NCI-H187 (cell line): Measurements from ENCODE around the gene TMCC3.

Source experiments
- DNase-seq, 2 experiments: peaks; one replicate each; lab custom pipeline; 2025; lab: John Stamatoyannopoulos, UW

TMCC3 gene

DNA sequence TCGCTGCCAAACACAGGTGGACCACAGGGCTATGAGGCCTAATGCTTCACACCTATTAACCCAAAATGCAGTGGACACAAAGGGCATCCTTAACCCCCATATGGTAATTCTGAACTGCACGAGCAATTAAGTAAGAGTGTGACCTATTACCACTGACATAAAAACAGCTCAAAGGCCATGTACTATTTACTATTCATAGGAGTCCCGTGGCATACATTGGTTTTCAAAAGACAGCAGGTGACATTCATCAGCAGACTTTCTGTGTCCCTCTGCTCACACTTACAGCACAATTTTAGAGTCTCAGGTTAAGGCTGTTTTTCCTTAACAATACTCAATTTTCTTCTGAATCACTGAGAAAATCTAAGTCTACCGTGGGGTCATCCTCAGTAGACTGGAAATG lies 23.1 kb upstream of the TMCC3 start:
- no peak for DNase-seq

DNA sequence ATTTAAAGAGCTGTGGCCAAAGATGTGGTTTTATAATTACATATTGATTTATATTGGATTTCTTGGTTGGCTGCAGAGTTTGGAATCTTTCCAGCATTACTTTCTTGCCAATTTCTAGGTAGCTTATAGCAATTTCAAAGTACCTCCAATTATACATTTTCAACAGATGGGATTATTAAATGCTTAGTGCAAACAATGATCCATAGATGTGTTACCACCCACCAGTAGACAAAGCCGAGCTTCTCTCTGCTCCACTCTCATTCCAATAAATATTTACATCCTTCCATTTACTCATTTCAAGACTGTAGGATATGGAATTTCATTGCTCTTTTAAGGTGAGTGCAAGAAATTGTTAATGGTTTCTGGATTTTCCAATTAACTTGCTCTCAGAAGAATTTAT lies 21.6 kb upstream of the TMCC3 start:
- no peak for DNase-seq

DNA sequence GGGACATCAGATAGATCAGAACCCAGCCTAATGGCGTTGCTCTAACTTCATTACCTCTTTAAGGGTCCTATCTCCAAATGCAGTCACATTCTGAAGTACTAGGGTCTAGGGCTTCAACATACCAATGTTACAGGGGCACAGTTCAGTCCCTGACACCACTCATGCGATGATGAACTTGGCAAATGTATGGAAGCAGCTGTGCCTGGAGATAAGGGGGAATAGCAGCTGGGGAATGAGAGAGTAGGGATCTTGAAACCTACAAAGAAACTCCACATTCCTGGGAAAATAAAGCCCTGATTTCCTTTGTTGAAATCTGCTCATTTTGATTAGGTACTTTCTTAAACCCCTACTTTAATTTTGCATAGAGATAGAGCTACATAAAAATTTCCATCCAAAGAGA lies 20.5 kb upstream of the TMCC3 start:
- DNase-seq, result no peak

DNA sequence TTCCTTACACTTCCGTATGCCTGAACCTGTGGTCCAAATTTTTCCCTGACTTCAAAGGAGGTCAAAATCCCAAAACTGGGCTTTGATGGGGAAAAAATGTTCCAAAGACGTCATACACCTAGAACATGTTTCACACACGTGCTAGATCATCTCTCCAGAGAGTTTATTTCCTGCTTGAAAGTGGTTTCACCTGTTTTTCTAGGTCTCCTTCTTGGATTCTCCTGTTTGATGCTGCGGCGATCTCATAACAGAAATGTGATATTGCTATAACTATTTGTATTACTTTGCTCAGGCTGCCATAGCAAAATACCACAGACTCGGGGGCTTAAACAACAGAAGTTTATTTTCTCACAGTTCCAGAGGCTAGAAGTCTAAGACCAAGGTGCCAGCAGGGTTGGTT lies 19.7 kb upstream of the TMCC3 start:
- no peak for DNase-seq

DNA sequence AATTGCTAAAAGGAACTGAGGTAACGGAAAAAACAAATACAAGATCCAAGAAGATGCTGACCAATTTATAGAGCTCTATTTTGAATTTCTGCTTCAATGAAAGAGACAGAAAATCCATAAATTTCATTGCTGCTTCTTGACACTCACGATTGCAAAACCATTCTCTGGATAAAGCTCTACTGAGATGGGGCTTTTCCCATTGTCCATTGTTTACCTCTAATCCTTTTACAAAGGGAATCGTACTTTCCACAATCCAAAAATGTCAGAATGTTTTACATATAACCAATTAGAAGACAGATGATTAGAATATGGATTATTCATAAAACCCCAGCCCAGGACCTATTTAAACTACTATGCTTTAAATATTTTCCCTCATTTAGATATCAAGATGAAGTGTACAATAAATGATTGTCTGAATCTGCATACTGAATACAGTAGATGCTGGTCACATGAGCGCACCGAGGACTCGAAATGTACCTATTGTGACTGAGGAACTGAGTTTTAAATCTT lies 16.7 kb upstream of the TMCC3 start:
- no peak for DNase-seq

DNA sequence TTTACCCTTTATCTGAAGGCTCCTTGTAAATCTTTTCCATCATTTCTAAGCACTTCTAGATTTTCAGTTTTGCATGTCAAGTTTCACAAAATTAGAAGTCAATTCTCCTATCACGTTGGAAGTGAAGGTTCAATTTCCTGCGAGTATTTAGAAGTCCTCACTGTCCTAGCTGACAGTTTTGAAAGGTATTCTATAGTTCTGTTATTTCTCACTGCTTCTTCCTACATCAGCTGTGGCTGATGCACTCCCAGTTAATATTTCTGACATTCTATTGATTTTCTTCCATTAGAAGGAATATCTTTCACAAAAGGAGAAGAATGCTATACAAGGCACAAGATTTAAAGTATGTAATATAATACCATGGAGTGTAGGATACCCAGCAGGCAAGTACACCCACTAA lies 15.8 kb upstream of the TMCC3 start:
- DNase-seq, result no peak

DNA sequence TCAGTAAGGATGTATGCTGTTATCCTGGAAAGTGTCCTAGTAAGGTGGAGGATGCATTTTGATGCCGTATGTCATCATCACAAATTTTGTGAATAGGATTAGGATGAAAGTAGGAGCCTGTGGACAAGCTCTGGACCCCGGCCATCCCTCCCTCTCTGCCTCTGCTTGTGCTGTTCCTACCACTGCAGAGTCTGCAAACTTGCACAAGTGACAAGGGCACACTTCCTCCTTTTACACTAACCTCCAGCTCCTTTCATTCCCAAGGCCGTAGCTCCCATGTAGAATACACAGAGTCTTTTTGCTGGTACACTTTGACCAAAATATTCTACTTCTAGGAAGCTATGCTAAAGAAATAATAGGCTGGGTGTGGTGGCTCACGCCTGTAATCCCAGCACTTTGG lies 13.3 kb upstream of the TMCC3 start:
- no peak for DNase-seq

DNA sequence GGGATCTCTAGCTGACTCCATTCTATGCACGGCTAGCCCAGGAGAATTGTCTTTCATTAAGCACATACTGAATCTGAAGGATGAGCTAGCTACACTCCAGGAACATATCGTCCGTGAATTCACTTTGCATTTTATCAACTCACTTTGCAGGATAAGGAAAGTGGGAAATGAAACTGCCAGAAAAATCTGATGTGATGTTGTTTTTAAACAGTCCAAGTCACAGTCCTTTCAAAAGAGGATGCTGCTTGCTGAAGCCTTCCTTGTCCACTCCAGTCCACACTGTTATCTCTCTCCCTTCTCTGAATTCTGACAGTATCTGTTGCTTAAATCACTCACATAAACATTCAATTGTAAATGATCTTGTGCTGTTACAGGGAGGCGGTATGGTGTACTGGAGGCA lies 12.7 kb upstream of the TMCC3 start:
- no peak for DNase-seq

DNA sequence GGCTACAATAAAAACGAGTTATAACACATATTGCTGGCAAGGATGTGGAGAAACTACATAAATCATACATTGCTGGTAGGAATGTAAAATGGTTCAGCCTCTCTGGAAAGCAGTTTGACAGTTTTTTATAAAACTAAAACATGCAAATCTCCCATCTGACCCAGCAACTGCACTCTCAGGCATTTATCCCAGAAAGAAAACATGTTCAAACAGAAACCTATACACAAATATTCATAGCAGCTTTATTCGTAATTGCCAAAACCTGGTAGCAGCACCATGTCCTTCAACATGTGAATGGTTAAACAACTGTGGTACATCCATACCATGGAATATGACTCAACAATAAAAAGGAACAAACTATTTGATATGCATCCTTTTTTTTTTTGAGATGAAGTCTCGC lies 10.1 kb upstream of the TMCC3 start:
- DNase-seq, result no peak

DNA sequence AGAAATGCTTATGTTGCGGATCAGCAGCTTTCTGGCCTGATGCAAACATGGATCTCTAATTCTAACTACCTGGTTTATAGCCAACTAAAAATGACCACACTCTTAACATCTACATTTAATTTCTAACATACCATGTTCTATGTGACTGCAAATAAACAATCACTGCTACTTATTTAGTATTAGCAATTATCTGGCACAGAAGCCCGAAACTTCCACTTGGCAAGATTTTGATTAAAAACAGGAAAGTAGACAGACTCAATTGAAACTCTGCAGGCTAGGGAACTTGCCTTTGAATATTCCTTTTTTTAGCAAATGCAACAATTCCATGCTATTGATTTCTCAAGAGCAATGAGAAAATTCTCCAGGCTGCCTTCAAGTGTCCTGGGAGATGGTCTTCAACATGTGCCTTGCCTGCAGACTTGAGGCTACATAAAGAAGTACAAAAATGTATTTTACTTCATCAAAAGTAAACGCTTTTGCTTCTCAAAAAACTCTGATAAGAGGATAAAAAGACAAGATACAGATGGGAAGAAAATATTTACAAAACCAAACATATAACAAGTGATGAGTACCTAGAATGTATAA lies 9.1 kb upstream of the TMCC3 start:
- no peak for DNase-seq

DNA sequence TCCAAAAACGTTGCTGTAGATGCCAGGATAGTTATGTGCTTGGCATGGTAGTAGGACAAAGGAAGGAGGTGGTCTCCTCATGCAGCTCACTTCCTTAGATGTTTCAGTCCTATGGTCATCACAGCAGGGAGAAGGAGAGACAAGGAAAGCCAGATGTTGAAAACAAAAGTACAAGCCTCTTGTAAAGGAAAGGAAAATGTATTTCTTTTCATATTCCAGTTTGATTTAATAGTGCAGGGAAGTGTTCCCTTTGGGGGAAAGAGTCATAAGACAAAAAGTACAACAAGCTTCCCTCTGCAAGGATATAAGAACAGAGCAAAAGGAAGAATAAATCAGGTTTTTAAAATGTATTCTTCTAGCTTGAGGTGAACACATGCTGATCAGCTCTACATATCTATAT lies 8.6 kb upstream of the TMCC3 start:
- no peak for DNase-seq

DNA sequence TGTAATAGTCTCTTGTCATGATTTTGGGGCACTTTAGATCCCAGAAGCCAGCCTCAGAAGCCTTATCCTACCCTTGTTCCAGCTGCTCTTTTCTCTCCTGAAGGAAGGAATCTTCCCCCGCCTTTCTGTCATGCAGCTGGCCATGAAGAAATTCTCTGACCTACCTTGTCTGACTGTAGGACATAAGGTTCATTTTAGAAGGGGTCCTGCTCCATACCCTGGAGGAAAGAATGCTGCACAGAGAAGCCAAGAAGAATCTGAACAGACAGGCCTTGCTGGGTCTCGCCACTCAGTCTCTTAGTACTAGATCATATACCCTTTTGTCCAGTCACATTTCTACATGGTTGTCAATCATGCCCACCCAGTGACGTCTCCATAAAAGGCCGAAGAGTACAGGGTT lies 6.2 kb upstream of the TMCC3 start:
- no peak for DNase-seq

DNA sequence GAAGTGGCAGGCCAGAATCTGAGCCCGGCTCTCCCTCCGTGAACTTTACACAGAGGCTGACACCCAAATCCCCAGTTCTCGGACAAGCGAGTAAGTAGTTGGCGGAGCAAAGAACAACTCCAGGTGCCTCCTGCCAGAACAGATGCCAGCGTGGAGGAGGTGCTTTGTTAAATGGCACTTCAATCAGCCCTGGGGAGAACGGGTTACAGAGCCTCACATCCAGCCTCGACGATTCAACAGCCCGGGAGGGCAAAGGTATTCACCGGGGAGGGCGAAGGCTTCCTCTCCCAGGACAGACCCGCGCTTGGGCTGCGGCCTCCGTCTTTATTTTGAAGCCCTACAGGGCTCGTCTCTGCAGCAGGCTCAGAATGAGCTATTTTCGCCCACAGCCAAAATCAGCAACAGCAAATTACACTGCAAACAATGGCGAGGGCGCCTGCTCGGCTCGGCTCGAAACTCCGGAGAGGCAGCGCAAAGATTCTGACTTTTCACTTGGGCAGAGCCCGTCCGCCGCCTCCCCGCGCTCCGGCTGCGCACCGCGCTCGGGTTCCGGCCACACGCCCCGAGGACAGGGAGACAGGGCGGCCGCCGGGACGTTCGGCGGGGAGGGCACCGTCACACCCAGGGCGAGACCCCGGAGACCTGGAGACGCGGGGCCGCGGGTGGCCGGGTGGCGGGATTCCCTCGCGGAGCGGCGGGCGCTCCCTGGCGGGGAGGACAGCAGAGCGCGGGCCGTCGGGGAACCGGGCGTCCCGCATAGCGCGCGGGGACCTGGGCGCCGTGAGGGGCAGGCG lies 811 bp downstream of the TMCC3 start:
- DNase-seq, result no peak

DNA sequence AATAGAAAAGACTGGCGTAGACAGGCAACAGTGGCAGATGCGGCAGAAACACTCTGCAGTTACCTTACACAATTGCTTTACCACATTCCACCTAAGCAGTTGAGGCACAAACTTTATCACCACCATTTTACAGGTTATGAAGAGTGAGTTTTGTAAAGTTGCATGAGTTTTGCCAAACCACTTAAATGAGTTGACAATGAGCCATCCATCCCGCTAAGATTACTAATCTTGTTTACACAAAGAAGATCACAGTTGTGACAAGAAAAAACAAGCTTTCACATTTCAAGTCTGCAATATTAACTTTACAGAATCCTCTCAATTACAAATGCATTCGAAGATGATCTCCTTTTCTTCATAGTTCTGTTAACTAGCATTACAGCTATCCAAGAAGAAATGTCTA lies 1.8 kb downstream of the TMCC3 start:
- DNase-seq, result no peak

DNA sequence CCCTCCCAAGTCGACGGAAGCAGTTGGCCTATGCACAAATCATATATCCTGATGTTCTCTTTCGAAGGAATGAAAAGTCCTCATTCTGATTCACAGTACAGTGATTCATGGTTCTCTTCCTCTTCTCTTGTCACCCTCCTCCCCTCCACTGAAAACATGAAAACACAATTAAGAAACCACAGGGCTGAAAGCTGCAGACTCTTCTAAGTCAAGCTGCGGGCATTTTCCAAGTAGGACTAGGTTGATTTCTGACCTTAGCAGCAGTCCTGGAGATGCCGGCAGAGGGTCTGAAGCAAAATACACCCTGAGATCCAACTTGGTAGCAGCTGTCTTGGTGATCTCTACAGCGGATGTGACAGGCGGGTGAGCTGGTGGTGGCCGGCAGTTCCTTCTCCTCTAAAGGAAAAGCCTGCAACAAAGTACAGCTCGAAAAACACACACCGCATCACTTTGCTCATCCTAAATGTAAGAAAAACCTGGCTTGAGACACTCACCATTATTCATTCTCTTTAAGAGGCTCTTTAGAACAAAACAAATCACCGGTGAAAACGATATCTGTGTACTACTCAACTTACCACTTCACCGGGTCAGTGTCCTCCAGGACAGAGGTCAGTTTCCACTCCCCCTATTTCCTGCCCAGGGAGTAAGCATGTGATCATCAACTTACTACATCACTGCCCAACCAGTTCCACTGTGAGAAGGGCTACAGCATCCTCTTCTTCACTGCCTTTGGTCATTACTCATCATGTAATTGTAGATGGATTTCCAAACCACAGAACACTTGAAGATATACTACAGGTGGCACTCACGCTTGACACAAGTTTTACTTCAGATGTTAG lies 6.0 kb downstream of the TMCC3 start:
- DNase-seq, result peak; percentile 26 to 55

DNA sequence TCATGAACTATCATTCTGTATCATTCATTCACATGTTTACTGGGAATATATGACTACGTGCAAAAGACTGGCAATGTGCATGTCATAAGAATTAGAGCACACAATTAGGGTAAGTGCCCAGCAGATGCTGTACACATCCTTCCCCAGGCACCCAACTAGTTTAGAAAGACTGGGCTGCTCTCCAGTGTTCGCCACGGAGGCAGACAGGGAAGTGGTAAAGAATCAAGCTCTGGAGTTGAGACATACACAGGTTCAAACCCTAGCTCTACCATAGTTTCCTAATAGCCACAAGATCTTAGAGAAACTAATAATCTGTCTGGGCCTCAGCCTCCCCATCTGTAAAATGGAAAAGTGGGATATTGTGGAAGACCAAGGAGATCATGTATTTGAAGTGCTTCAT lies 6.8 kb downstream of the TMCC3 start:
- DNase-seq, result no peak

DNA sequence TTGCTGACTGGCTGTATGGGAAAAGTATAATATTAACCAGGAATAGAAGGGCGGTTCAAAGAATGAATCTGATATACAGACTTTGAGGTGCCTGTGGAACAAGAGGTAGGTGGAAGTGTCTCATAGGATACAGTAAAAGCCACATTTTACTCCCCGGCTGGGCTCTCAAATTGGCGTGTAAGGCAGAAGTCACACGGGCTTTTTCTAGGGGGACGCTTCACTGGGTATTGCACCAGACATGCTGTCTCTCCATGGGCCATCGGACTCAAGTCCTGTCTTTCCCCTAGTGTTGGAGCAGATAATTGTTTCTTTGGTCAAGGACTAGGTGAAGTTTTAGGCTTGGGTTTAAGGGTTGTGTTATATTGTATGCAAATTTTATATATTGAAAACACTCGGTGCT lies 9.1 kb downstream of the TMCC3 start:
- DNase-seq, result no peak

DNA sequence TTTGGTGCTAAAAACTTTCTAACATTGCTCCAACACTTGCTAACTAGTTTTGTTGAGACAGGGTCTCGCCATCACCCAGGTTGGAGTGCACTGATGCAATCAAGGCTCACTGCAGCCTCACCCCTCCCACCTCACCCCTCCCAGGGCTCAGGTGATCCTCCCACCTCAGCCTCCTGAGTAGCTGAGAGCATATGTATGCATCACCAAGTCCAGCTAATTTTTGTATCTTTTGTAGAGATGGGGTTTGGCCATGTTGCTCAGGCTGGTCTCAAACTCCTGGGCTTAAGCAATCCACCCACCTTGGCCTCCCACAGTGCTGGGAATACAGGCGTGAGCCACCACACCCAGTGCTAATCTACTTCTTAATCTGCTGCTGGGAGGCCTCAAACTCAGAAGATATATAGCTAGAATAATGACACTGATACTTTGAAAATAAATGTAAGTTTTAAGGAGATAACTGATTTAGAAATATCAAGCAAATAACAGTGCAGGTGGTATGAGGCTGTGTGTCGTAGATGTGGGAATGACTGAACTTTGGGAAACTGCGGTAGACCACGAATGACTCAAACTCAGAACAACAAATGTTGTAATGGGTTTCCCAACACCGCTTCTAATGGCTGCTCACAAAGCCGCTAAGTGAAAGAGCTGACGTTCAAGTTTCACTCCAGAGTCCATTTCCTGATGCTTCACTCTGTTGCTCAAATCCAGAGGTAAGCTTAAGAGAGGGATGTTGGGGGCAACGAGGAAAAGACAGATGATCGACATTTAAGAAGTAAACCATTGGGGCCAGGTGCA lies 10.0 kb downstream of the TMCC3 start:
- no peak for DNase-seq

DNA sequence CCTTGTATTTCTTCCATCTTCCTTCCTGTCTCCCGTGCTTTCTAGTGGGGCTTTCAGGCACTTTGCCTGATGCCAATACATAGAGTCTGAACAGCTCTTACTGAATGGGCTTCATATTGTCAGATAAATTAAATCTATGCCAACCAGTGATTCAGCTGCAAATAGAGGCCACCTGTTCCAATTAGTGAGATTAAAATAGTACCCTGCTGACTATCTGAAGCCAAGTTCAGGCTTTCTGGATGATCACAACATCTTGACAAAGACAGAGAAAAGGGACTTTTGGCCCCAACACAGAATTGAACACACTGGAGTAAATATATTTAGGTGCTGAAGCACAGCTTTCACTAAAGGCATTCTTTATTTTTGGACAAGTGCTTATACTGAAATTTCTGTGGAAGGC lies 11.8 kb downstream of the TMCC3 start:
- DNase-seq, result no peak

DNA sequence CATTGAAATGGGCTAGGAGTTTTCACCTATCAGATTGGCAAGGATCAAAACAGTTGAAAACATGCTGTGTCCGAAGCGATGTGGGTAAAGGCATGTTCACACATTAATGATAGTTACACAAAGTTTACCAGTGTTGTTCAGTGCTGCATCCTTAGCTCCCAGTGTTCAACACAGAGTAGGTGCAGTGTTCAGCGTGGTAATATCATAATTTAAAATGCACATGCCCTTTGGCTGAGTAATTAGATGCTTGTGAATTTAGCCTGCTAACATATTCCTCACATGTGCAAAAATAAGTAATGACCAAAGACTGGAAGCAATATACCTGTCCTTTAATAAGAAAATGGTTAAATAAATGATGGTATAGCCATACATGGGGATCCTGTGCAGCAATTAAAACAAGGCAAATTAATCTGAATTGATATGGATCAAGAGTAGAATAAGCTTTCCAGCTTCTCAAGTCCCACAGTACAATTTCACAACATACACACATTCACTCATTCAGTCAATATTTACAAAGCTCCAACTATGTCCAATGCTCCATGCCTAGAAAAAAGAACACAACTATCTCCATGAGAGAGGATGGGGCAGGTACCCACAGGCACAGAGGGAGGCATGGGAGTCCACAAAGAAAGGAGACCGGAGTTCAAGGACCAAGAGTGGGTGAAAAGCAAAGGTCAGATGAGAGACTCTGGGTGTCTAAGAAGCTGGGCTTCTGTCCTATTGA lies 12.8 kb downstream of the TMCC3 start:
- no peak for DNase-seq

DNA sequence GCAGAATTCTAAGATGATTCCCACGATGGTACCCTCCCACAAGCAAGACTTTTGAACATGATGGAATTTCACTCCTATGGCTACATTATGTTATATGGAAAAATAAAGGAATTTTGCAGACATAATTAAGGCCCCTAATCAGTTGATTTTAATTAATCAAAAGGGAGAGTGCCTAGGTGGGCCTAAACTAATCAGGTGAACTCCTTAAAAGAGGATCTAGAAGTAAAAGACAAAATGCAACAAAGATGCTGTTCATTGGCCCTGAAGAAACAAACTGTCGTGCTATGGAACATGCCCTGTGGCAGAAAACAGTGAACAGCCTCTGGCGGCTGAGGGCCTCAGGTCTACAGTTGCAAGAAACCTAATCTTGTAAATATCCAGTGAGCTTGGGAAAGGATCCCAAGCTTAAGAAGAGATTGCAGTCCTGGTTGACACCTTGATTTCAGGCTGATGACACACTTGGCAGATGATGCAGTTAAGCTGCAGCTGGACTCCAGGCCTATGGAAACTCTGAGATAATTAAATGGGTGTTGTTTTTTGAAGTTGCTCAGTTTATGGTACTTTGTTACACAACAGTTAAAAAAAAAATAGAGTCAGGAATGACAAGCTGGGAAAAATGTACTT lies 13.8 kb downstream of the TMCC3 start:
- no peak for DNase-seq
